HCT116 (cell line): ENCODE measurements around the gene RBM20. TPM values are rescaled to one million over a fixed set of nuclear protein-coding genes. Genes with fewer than 3 reads are reported as not detected.

Experiments
- ATAC-seq: fragments of 200-7000 bp; cut with Tn5 transposase; 2 replicates; pipeline ENCODE4 v1.9.1; 2020; ENCODE audit warnings: mild to moderate bottlenecking, moderate library complexity
- BruUV-seq: library from RNA; stranded (reverse); fragments of 400-500 nt; replicated peaks from 2 replicates; lab custom pipeline; 2021; lab: Mats Ljungman, UMichigan
- CTCF ChIA-PET: fragments of 300-600 bp; sonication (Branson Sonifier 250); formaldehyde crosslinking; loops from one replicate; lab custom pipeline; 2021; ENCODE audit warnings: antibody characterized with exemption; lab: Charles Lee
- POLR2A ChIA-PET: fragments of 300-600, 350-600 bp; sonication (Branson Sonifier 250); formaldehyde crosslinking; loops from one replicate; lab custom pipeline; 2021; ENCODE audit warnings: antibody characterized with exemption; lab: Charles Lee
- RAD21 ChIA-PET, 2 experiments: fragments of 300-600 bp; sonication (Branson Sonifier 250); formaldehyde crosslinking; loops; one replicate each; lab custom pipeline; 2023; ENCODE audit warnings: low total read pairs in 2 of 2; ENCODE audit not compliant: uncharacterized antibody in 2 of 2, unreplicated experiment in 2 of 2, low non-redundant PET in 1 of 2; lab: Charles Lee
- DNase-seq: peaks from one replicate; pipeline ENCODE4 v3.0.0-alpha.2; 2010; ENCODE audit warnings: low read depth, low spot score
- H2AFZ ChIP-seq: fragments of 200-600 bp; shearing (Covaris generic), sonication (generic); 2 replicates; pipeline ENCODE4 v1.6.1; 2017; ENCODE audit warnings: low read depth, mixed run types, mixed read lengths, antibody characterized with exemption, low read length; ENCODE audit not compliant: poor library complexity, severe bottlenecking
- H3K27ac ChIP-seq: 2 replicates; pipeline ENCODE4 v1.5.1; 2012; ENCODE audit warnings: low read depth, low read length
- H3K27me3 ChIP-seq: fragments of 200-600 bp; sonication (generic); 2 replicates; pipeline ENCODE4 v1.6.1; 2016; ENCODE audit warnings: mixed run types, low read length, mixed read lengths; ENCODE audit not compliant: insufficient read depth
- H3K36me3 ChIP-seq, 2 experiments: fragments of 200-500 bp in 1 of 2; fragments of 200-600 bp in 1 of 2; sonication (Bioruptor generic) in 1 of 2; sonication (generic) in 1 of 2; 2 replicates each; pipeline versions ENCODE4 v1.5.1 to v1.6.1; 2014 to 2016; ENCODE audit warnings: low read length in 2 of 2, inconsistent platforms in 1 of 2, mixed read lengths in 1 of 2, mixed run types in 1 of 2; ENCODE audit not compliant: insufficient read depth in 2 of 2, control insufficient read depth in 1 of 2
- H3K4me1 ChIP-seq, 2 experiments: fragments of 200-600 bp in 1 of 2; sonication (generic) in 1 of 2; 2 replicates each; pipeline versions ENCODE4 v1.5.1 to v1.6.1; 2012 to 2017; ENCODE audit warnings: low read length in 2 of 2, inconsistent platforms in 1 of 2, mild to moderate bottlenecking in 1 of 2, mixed read lengths in 1 of 2, mixed run types in 1 of 2, moderate library complexity in 1 of 2; ENCODE audit not compliant: insufficient read depth in 2 of 2, control insufficient read depth in 1 of 2
- H3K4me2 ChIP-seq: fragments of 200-600 bp; sonication (generic); 2 replicates; pipeline ENCODE4 v1.6.1; 2017; ENCODE audit warnings: mixed run types, low read length, mixed read lengths
- H3K4me3 ChIP-seq, 2 experiments: fragments of 200-600 bp in 1 of 2; sonication (generic) in 1 of 2; replicated peaks in 1 of 2; 2 replicates each; pipeline ENCODE4 v1.5.1; 2011 to 2016; ENCODE audit warnings: low read length in 2 of 2, control low read depth in 1 of 2, low read depth in 1 of 2, mild to moderate bottlenecking in 1 of 2, mixed read lengths in 1 of 2, mixed run types in 1 of 2
- H3K79me2 ChIP-seq: fragments of 200-600 bp; sonication (generic); 2 replicates; pipeline ENCODE4 v1.6.1; 2017; ENCODE audit warnings: mild to moderate bottlenecking, mixed run types, low read length, moderate library complexity, mixed read lengths; ENCODE audit not compliant: insufficient read depth
- H3K9ac ChIP-seq: fragments of 200-600 bp; sonication (generic); 2 replicates; pipeline ENCODE4 v1.6.1; 2016; ENCODE audit warnings: low read length, mixed read lengths
- H3K9me2 ChIP-seq: fragments of 200-600 bp; sonication (generic), shearing (Covaris generic); 2 replicates; pipeline ENCODE4 v1.6.1; 2017; ENCODE audit warnings: mixed run types, mild to moderate bottlenecking, moderate library complexity; ENCODE audit not compliant: insufficient read depth
- H3K9me3 ChIP-seq, 2 experiments: fragments of 200-500 bp in 1 of 2; fragments of 200-600 bp in 1 of 2; sonication (Bioruptor generic) in 1 of 2; sonication (generic) in 1 of 2; 2 replicates each; pipeline ENCODE4 v1.6.1; 2014 to 2017; ENCODE audit warnings: low read length in 2 of 2, mixed read lengths in 2 of 2, inconsistent platforms in 1 of 2, low read depth in 1 of 2, mild to moderate bottlenecking in 1 of 2, mixed run types in 1 of 2, moderate library complexity in 1 of 2; ENCODE audit not compliant: control insufficient read depth in 1 of 2, insufficient read depth in 1 of 2
- H4K20me1 ChIP-seq: fragments of 200-600 bp; sonication (generic), shearing (Covaris generic); 2 replicates; pipeline ENCODE4 v1.6.1; 2017; ENCODE audit warnings: mixed run types, mild to moderate bottlenecking, moderate library complexity; ENCODE audit not compliant: insufficient read depth
- ATF3 ChIP-seq: IDR thresholded peaks from 2 replicates; pipeline ENCODE4 v1.6.1; 2012
- CEBPB ChIP-seq: IDR thresholded peaks from 2 replicates; pipeline ENCODE4 v1.6.1; 2012; ENCODE audit warnings: low read depth
- CTCF ChIP-seq, 3 experiments: fragments of 200-600 bp in 1 of 3; sonication (generic) in 1 of 3; IDR thresholded peaks in 2 of 3; conservative IDR thresholded peaks in 1 of 3; 2 replicates each; pipeline ENCODE4 v1.5.1; 2012 to 2017; ENCODE audit warnings: low read depth in 2 of 3, low read length in 2 of 3, antibody characterized with exemption in 1 of 3, borderline replicate concordance in 1 of 3, control low read depth in 1 of 3, mild to moderate bottlenecking in 1 of 3, mixed read lengths in 1 of 3, mixed run types in 1 of 3, moderate library complexity in 1 of 3; ENCODE audit not compliant: insufficient read depth in 1 of 3
- EGR1 ChIP-seq: IDR thresholded peaks from 2 replicates; pipeline ENCODE4 v1.6.1; 2012; ENCODE audit warnings: low read depth
- EZH2 ChIP-seq: fragments of 200-600 bp; sonication (generic); IDR thresholded peaks from 2 replicates; pipeline ENCODE4 v1.6.1; 2017; ENCODE audit warnings: antibody characterized with exemption, mixed run types
- JUND ChIP-seq: IDR thresholded peaks from 2 replicates; pipeline ENCODE4 v1.6.1; 2012
- MAX ChIP-seq: IDR thresholded peaks from 2 replicates; pipeline ENCODE4 v1.6.1; 2012
- POLR2A ChIP-seq: IDR thresholded peaks from 2 replicates; pipeline ENCODE4 v1.7.0; 2011; ENCODE audit warnings: borderline replicate concordance; ENCODE audit not compliant: insufficient read depth, insufficient read length; ENCODE audit errors: extremely low read depth
- POLR2AphosphoS5 ChIP-seq: IDR thresholded peaks from 2 replicates; pipeline ENCODE4 v1.6.1; 2011; ENCODE audit warnings: mild to moderate bottlenecking, low read depth, low read length, moderate library complexity
- REST ChIP-seq: IDR thresholded peaks from 2 replicates; pipeline ENCODE4 v1.6.1; 2012; ENCODE audit warnings: low read depth
- SIN3A ChIP-seq: IDR thresholded peaks from 2 replicates; pipeline ENCODE4 v1.6.1; 2012; ENCODE audit warnings: low read depth
- SP1 ChIP-seq: IDR thresholded peaks from 2 replicates; pipeline ENCODE4 v1.6.1; 2012; ENCODE audit warnings: low read depth
- TCF7L2 ChIP-seq: IDR thresholded peaks from 2 replicates; pipeline ENCODE4 v1.7.0; 2011; ENCODE audit warnings: borderline replicate concordance, inconsistent platforms; ENCODE audit not compliant: insufficient read depth, insufficient read length; ENCODE audit errors: extremely low read depth
- YY1 ChIP-seq: IDR thresholded peaks from 2 replicates; pipeline ENCODE4 v1.6.1; 2011; ENCODE audit warnings: low read length, low read depth, moderate library complexity, mild to moderate bottlenecking; ENCODE audit not compliant: insufficient replicate concordance; ENCODE audit errors: extremely low read depth
- ZBTB33 ChIP-seq: IDR thresholded peaks from 2 replicates; pipeline ENCODE4 v1.6.1; 2011; ENCODE audit warnings: mild to moderate bottlenecking, low read length, moderate library complexity; ENCODE audit not compliant: insufficient replicate concordance; ENCODE audit errors: extremely low read depth
- ZFX ChIP-seq: fragments of 450-650 bp; IDR thresholded peaks from 2 replicates; pipeline ENCODE4 v1.6.1; 2017
- ZNF274 ChIP-seq: fragments of 200-500 bp; sonication (Bioruptor generic); IDR thresholded peaks from 2 replicates; pipeline ENCODE4 v1.6.1; 2014; ENCODE audit warnings: mild to moderate bottlenecking, low read depth, low read length, inconsistent platforms
- intact Hi-C: fragments of 100-400 bp; cut with micrococcal nuclease; formaldehyde crosslinking; loops from 2 replicates; pipeline ENCODE4 v1.10.0; 2022
- total RNA-seq: library from RNA; stranded (reverse); gene quantifications from one replicate; pipeline ENCODE4 v1.2.1, GENCODE V29; 2021; ENCODE audit not compliant: unreplicated experiment

RBM20 gene
- total RNA-seq, 1 experiment from 2014 or later = 2.0 TPM

GRCh38 chr10:110748970-110749369 is 104.8 kb downstream of the RBM20 start:
- ChIA-PET POLR2A (no interaction called here), RAD21 (no interaction called here), CTCF (no interaction called here)
- H3K9me2 ChIP-seq = no peaks in the 10 kb centered on the region
- BruUV-seq = no TSS peak
- H3K79me2 ChIP-seq = no peaks in the 10 kb centered on the region
- H3K4me1 ChIP-seq = no peaks in the 10 kb centered on the region
- no peak overlapping the region for H3K4me3 ChIP-seq
- no peaks in the 10 kb centered on the region for H3K27me3 ChIP-seq
- intact Hi-C loops = loop anchor here (5.0 to 10.0 kb wide), 4 partner anchors 276 to 1566 kb away; partner anchors contain the start of gene ADRA2A
- no peak overlapping the region for H3K4me2 ChIP-seq
- no peak overlapping the region for H3K9ac ChIP-seq
- no peaks in the 10 kb centered on the region for H3K9me3 ChIP-seq
- no peaks in the 10 kb centered on the region for H4K20me1 ChIP-seq
- no peak overlapping the region for H3K27ac ChIP-seq
- ATAC-seq (no peak), DNase-seq (no peak)
- no peak for TF ChIP-seq POLR2AphosphoS5
- no peak for TF ChIP-seq CEBPB
- no peak for TF ChIP-seq EGR1
- no peak for TF ChIP-seq EZH2
- no peak for TF ChIP-seq MAX
- TF ChIP-seq REST = no peak
- TF ChIP-seq TCF7L2 = no peak
- TF ChIP-seq ATF3 = no peak
- no peak for TF ChIP-seq YY1
- TF ChIP-seq SP1 = no peak
- no peak for TF ChIP-seq SIN3A
- TF ChIP-seq ZFX = no peak
- TF ChIP-seq POLR2A = no peak
- TF ChIP-seq JUND = no peak
- no peak for TF ChIP-seq CTCF (IDR thresholded peaks at IDR 0.05 in 2 of 3, conservative IDR thresholded peaks at IDR 0.05 in 1 of 3; ENCODE audit: borderline replicate concordance in 1 of 3, insufficient read depth in 1 of 3, low read depth in 2 of 3, low read length in 2 of 3)
- no peak for TF ChIP-seq ZNF274
- TF ChIP-seq ZBTB33 = no peak
- H2AFZ ChIP-seq = no peak overlapping the region
- H3K36me3 ChIP-seq = no peaks in the 10 kb centered on the region
